ENCODE data around the gene TMEM198. TPM values are rescaled to one million over a fixed set of nuclear protein-coding genes. Genes with fewer than 3 reads are reported as not detected.

TMEM198 gene
- total RNA-seq, 1 donor: 1.1 TPM

DNA sequence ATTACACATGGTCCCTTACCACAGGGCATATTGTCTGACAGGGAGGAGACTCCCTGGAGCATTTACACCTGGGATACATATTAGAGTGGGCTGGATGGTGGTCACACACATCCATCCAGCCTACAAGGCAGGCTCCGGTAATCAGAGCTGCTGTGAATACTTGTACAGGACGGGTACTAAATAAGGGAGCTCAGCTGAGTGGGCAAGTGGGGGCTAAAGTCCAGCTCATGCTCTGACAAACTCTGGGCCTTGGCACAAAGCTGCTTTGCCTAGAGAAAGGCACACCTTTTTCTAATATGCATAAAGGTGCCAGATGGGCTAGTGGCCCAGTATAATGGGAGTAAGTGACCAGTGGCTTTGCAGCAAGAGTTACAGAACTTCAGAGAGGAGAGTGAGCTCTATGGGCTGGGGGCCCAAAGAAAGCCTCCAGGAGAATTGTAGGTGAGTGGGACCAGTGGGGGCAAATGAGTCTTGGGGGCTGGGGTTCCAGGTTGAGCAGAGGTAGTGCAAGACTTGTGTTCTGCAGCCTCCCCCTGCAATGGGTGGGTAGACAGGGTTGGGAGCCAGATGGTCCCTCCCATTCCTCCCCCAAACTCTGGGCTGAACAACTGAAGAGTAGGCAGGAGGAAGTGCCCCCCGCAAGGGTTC lies 1.6 kb downstream of the TMEM198 start:
- peaks cover 11% of the 10 kb centered on the region for H3K36me3 ChIP-seq (ENCODE audit: insufficient read depth, low read length)
- H3K4me2 ChIP-seq (ENCODE audit: insufficient read depth, low read length): no peak overlapping the region
- peaks cover 14% of the 10 kb centered on the region for H3K4me1 ChIP-seq (ENCODE audit: insufficient read depth, low read length)

DNA sequence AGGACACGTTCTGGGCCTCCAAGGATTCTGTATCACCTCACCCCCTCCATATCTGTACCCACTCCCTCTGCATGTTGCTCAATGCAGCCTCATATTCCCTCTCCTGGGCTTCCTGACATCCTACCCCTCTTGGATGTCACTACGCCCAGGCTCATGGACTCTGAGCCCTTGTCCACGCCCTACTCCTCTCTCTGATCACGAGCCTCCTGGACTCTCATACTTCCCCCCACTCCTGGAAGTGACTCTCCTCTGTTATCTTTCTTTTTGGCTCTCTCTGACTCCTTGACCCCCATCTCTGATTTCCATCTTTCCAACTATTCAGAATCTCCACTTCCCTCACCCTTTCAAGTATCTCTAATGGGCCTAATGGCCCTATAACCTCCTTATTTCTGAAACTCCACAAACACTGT lies 2.1 kb downstream of the TMEM198 start:
- no peaks in the 10 kb centered on the region for H3K9me3 ChIP-seq (ENCODE audit: low read depth, low read length)
- DNase-seq (ENCODE audit: insufficient read length, low spot score, missing footprints): no peak
- no peaks in the 10 kb centered on the region for H3K27me3 ChIP-seq (ENCODE audit: insufficient read depth, low read length)
- H3K27ac ChIP-seq (ENCODE audit: low read depth, low read length): no peak overlapping the region
- peaks cover 23% of the 10 kb centered on the region for H4K20me1 ChIP-seq (ENCODE audit: insufficient read depth, low read length)
- peaks cover 18% of the 10 kb centered on the region for H3K79me2 ChIP-seq (ENCODE audit: insufficient read depth, low read length)
- peaks cover 6% of the 10 kb centered on the region for H3K36me3 ChIP-seq (ENCODE audit: insufficient read depth, low read length)
- no peak overlapping the region for H3K4me2 ChIP-seq (ENCODE audit: insufficient read depth, low read length)
- H3K4me1 ChIP-seq (ENCODE audit: insufficient read depth, low read length): peaks cover 14% of the 10 kb centered on the region
- no peak overlapping the region for H3K4me3 ChIP-seq (ENCODE audit: insufficient read depth, low read length)
- H2AFZ ChIP-seq (ENCODE audit: low read length): no peak overlapping the region
- TF ChIP-seq, protein P1, sequence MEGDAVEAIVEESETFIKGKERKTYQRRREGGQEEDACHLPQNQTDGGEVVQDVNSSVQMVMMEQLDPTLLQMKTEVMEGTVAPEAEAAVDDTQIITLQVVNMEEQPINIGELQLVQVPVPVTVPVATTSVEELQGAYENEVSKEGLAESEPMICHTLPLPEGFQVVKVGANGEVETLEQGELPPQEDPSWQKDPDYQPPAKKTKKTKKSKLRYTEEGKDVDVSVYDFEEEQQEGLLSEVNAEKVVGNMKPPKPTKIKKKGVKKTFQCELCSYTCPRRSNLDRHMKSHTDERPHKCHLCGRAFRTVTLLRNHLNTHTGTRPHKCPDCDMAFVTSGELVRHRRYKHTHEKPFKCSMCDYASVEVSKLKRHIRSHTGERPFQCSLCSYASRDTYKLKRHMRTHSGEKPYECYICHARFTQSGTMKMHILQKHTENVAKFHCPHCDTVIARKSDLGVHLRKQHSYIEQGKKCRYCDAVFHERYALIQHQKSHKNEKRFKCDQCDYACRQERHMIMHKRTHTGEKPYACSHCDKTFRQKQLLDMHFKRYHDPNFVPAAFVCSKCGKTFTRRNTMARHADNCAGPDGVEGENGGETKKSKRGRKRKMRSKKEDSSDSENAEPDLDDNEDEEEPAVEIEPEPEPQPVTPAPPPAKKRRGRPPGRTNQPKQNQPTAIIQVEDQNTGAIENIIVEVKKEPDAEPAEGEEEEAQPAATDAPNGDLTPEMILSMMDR (IDR thresholded peaks at IDR 0.05; ENCODE audit: extremely low read depth, low read depth, low read length): no peak

More for the DNA sequence above, 1.6 kb downstream of the TMEM198 start:
- Histone ChIP-seq H3K9me3 (ENCODE audit: low read depth, low read length) (no peaks in the 10 kb centered on the region), H3K79me2 (ENCODE audit: insufficient read depth, low read length) (peaks cover 23% of the 10 kb centered on the region), H4K20me1 (ENCODE audit: insufficient read depth, low read length) (peaks cover 27% of the 10 kb centered on the region), H3K27me3 (ENCODE audit: insufficient read depth, low read length) (no peaks in the 10 kb centered on the region), H3K27ac (ENCODE audit: low read depth, low read length) (no peak overlapping the region), H2AFZ (ENCODE audit: low read length) (no peak overlapping the region), H3K4me3 (ENCODE audit: insufficient read depth, low read length) (no peak overlapping the region)
- TF ChIP-seq, protein P1 (IDR thresholded peaks at IDR 0.05; ENCODE audit: extremely low read depth, low read depth, low read length): no peak
- no peak for DNase-seq (ENCODE audit: insufficient read length, low spot score, missing footprints)

DNA sequence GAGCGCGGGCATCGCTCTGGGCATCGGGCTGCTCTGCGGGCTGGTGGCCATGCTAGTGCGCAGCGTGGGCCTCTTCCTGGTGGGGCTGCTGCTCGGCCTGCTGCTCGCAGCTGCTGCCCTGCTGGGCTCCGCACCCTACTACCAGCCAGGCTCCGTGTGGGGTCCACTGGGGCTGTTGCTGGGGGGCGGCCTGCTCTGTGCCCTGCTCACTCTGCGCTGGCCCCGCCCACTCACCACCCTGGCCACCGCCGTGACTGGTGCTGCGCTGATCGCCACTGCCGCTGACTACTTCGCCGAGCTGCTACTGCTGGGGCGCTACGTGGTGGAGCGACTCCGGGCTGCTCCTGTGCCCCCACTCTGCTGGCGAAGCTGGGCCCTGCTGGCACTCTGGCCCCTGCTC lies 3.8 kb downstream of the TMEM198 start:
- H3K27me3 ChIP-seq (ENCODE audit: insufficient read depth, low read length): no peaks in the 10 kb centered on the region
- H3K9me3 ChIP-seq (ENCODE audit: low read depth, low read length): no peaks in the 10 kb centered on the region
- H4K20me1 ChIP-seq (ENCODE audit: insufficient read depth, low read length): peaks cover 9% of the 10 kb centered on the region
- no peak overlapping the region for H3K4me3 ChIP-seq (ENCODE audit: insufficient read depth, low read length)
- no peak overlapping the region for H3K27ac ChIP-seq (ENCODE audit: low read depth, low read length)
- no peaks in the 10 kb centered on the region for H3K36me3 ChIP-seq (ENCODE audit: insufficient read depth, low read length)
- TF ChIP-seq, protein P1 (IDR thresholded peaks at IDR 0.05; ENCODE audit: extremely low read depth, low read depth, low read length): no peak
- H3K4me1 ChIP-seq (ENCODE audit: insufficient read depth, low read length): peaks cover 12% of the 10 kb centered on the region
- H3K79me2 ChIP-seq (ENCODE audit: insufficient read depth, low read length): peaks cover 1% of the 10 kb centered on the region
- no peak overlapping the region for H3K4me2 ChIP-seq (ENCODE audit: insufficient read depth, low read length)
- DNase-seq (ENCODE audit: insufficient read length, low spot score, missing footprints): no peak
- H2AFZ ChIP-seq (ENCODE audit: low read length): no peak overlapping the region

DNA sequence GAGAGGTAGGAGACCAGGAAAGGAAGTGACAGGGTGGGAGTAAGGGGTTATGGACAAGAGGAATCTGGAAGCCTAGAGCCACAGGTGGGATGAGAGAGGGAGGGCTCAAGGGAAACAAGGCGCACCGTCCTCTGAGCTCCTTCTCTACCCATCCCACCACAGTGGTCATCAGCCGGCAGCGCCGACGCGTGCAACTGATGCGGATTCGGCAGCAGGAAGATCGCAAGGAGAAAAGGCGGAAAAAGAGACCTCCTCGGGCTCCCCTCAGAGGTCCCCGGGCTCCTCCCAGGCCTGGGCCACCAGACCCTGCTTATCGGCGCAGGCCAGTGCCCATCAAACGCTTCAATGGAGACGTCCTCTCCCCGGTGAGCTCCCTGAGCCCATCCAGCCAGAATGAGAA lies 5.2 kb downstream of the TMEM198 start:
- H3K36me3 ChIP-seq (ENCODE audit: insufficient read depth, low read length): no peaks in the 10 kb centered on the region
- no peak for DNase-seq (ENCODE audit: insufficient read length, low spot score, missing footprints)
- H3K27me3 ChIP-seq (ENCODE audit: insufficient read depth, low read length): peaks cover 2% of the 10 kb centered on the region
- TF ChIP-seq, protein P1 (IDR thresholded peaks at IDR 0.05; ENCODE audit: extremely low read depth, low read depth, low read length): no peak
- H3K4me2 ChIP-seq (ENCODE audit: insufficient read depth, low read length): no peak overlapping the region
- H3K4me3 ChIP-seq (ENCODE audit: insufficient read depth, low read length): no peak overlapping the region
- H3K4me1 ChIP-seq (ENCODE audit: insufficient read depth, low read length): peaks cover 16% of the 10 kb centered on the region
- H3K79me2 ChIP-seq (ENCODE audit: insufficient read depth, low read length): no peaks in the 10 kb centered on the region
- H2AFZ ChIP-seq (ENCODE audit: low read length): no peak overlapping the region
- H4K20me1 ChIP-seq (ENCODE audit: insufficient read depth, low read length): peaks cover 8% of the 10 kb centered on the region
- H3K9me3 ChIP-seq (ENCODE audit: low read depth, low read length): no peaks in the 10 kb centered on the region
- no peak overlapping the region for H3K27ac ChIP-seq (ENCODE audit: low read depth, low read length)
